ENCODE data around the gene ADGRA3.

GRCh38 chr4:22413471-22413870, 102.4 kb downstream of the ADGRA3 start:
- TF ChIP-seq CTCF (IDR thresholded peaks at IDR 0.05) = no peak
- no peak for TF ChIP-seq POLR2AphosphoS5 (IDR thresholded peaks at IDR 0.05; ENCODE audit: low read depth, low read length)
- TF ChIP-seq, protein P1, sequence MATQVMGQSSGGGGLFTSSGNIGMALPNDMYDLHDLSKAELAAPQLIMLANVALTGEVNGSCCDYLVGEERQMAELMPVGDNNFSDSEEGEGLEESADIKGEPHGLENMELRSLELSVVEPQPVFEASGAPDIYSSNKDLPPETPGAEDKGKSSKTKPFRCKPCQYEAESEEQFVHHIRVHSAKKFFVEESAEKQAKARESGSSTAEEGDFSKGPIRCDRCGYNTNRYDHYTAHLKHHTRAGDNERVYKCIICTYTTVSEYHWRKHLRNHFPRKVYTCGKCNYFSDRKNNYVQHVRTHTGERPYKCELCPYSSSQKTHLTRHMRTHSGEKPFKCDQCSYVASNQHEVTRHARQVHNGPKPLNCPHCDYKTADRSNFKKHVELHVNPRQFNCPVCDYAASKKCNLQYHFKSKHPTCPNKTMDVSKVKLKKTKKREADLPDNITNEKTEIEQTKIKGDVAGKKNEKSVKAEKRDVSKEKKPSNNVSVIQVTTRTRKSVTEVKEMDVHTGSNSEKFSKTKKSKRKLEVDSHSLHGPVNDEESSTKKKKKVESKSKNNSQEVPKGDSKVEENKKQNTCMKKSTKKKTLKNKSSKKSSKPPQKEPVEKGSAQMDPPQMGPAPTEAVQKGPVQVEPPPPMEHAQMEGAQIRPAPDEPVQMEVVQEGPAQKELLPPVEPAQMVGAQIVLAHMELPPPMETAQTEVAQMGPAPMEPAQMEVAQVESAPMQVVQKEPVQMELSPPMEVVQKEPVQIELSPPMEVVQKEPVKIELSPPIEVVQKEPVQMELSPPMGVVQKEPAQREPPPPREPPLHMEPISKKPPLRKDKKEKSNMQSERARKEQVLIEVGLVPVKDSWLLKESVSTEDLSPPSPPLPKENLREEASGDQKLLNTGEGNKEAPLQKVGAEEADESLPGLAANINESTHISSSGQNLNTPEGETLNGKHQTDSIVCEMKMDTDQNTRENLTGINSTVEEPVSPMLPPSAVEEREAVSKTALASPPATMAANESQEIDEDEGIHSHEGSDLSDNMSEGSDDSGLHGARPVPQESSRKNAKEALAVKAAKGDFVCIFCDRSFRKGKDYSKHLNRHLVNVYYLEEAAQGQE (IDR thresholded peaks at IDR 0.05; ENCODE audit: insufficient read depth in 1 of 2, low read depth in 2 of 2, low read length in 1 of 2) = no peak
- TF ChIP-seq SIN3A (IDR thresholded peaks at IDR 0.05; ENCODE audit: borderline replicate concordance, insufficient read depth, low read depth, low read length) = no peak
- TF ChIP-seq TCF7L2 (IDR thresholded peaks at IDR 0.05; ENCODE audit: low read depth, low read length) = no peak
